CD4-positive, alpha-beta T cell (primary cell): ENCODE results near the gene GAS7. TPM values are rescaled to one million over a fixed set of nuclear protein-coding genes. Genes with fewer than 3 reads are reported as not detected.

Experiments
- ATAC-seq: fragments of 200-7000 bp; cut with Tn5 transposase; one replicate; pipeline ENCODE4 v1.10.0; 2022; ENCODE audit warnings: mild to moderate bottlenecking; ENCODE audit not compliant: poor library complexity
- CTCF ChIA-PET: fragments of 350-600 bp; sonication (Branson Sonifier 250); formaldehyde crosslinking; loops from one replicate; lab custom pipeline; 2021; ENCODE audit warnings: antibody characterized with exemption, inconsistent platforms; lab: Charles Lee
- POLR2A ChIA-PET: fragments of 350-600 bp; sonication (Branson Sonifier 250); formaldehyde crosslinking; loops from one replicate; lab custom pipeline; 2021; ENCODE audit warnings: antibody characterized with exemption, inconsistent platforms; lab: Charles Lee
- DNase-seq, 14 experiments: peaks; one replicate each; pipeline ENCODE4 v3.0.0-alpha.2; 2013 to 2020; ENCODE audit warnings: mixed read lengths in 2 of 14
- H3K27ac ChIP-seq, 2 donors: one replicate each; pipeline versions ENCODE4 v1.5.1 to v1.7.0; 2013; ENCODE audit warnings: low read length in 2 of 2, low read depth in 1 of 2, mild to moderate bottlenecking in 1 of 2
- H3K27me3 ChIP-seq, 2 experiments: 1 replicate in 1 of 2; 2 replicates in 1 of 2; pipeline versions ENCODE4 v1.6.1 to v1.7.0; 2013; ENCODE audit warnings: low read length in 2 of 2, control low read depth in 1 of 2, mild to moderate bottlenecking in 1 of 2, moderate library complexity in 1 of 2; ENCODE audit not compliant: insufficient read depth in 2 of 2, control insufficient read depth in 1 of 2
- H3K36me3 ChIP-seq: one replicate; pipeline ENCODE4 v1.6.1; 2013; ENCODE audit warnings: low read length, control low read depth; ENCODE audit not compliant: insufficient read depth
- H3K4me1 ChIP-seq: one replicate; pipeline ENCODE4 v1.6.1; 2013; ENCODE audit warnings: low read length, control low read depth; ENCODE audit not compliant: insufficient read depth
- H3K4me3 ChIP-seq: one replicate; pipeline ENCODE4 v1.5.1; 2013; ENCODE audit warnings: mild to moderate bottlenecking, low read length, moderate library complexity
- H3K9me3 ChIP-seq, 2 experiments: 1 replicate in 1 of 2; 2 replicates in 1 of 2; pipeline versions ENCODE4 v1.6.1 to v1.7.0; 2013; ENCODE audit warnings: low read length in 2 of 2, mild to moderate bottlenecking in 2 of 2, control low read depth in 1 of 2, moderate library complexity in 1 of 2; ENCODE audit not compliant: control insufficient read depth in 1 of 2, insufficient read depth in 1 of 2
- H3K27ac Mint-ChIP-seq: one replicate; pipeline ENCODE4 v1.8.0; 2020; ENCODE audit warnings: mixed read lengths
- H3K27me3 Mint-ChIP-seq: one replicate; pipeline ENCODE4 v1.8.0; 2021; ENCODE audit warnings: mixed read lengths
- H3K36me3 Mint-ChIP-seq: one replicate; pipeline ENCODE4 v1.8.0; 2021; ENCODE audit warnings: low read depth, mixed read lengths
- H3K4me1 Mint-ChIP-seq: one replicate; pipeline ENCODE4 v1.8.0; 2021; ENCODE audit warnings: low read depth, mixed read lengths
- H3K4me3 Mint-ChIP-seq: one replicate; pipeline ENCODE4 v1.8.0; 2020; ENCODE audit warnings: mild to moderate bottlenecking, mixed read lengths
- H3K9me3 Mint-ChIP-seq: one replicate; pipeline ENCODE4 v1.8.0; 2020; ENCODE audit warnings: mixed read lengths
- CTCF ChIP-seq: fragments of 200-600 bp; IDR thresholded peaks from one replicate; pipeline ENCODE4 v1.8.0; 2022; ENCODE audit warnings: antibody characterized with exemption, mild to moderate bottlenecking
- intact Hi-C, 2 experiments: fragments of 100-400 bp; cut with DNase I in 1 of 2; cut with micrococcal nuclease in 1 of 2; formaldehyde crosslinking; loops; one replicate each; pipeline versions ENCODE4 v1.15.1 to v1.9.0; 2023 to 2025; cut with DNase I, micrococcal nuclease
- total RNA-seq, 174 experiments: library from RNA in 2 of 174; stranded (reverse) in 2 of 174; gene quantifications; one replicate each; pipeline ENCODE4 v1.2.3 and lab custom pipeline; 2021 to 2026

GAS7 gene
- total RNA-seq, 2 experiments from 2014 or later: 1.8 to 3.4 TPM

DNA sequence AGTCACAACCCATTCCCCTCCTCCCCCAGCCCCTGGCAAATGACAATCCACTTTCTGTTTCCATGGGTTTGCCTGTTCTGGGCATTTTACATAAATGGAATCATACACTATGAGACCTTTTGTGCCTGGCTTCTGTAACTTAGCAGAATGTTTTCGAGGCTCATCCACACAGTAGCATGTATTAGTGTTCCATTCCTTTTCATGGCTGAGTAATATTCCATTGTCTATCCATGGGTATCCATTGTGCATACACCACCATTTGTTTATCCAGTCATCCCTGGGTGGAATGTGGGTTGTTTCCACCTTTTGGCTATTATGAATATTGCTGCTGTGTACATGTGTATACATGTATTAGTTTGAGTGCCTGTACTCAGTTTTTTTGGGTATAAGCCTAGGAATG is 259.6 kb downstream of the GAS7 start:
- peaks cover 2% of the 10 kb centered on the region for H3K9me3 Mint-ChIP-seq
- no peak for ATAC-seq
- H3K4me1 Mint-ChIP-seq: no peaks in the 10 kb centered on the region
- no peak overlapping the region for H3K4me3 Mint-ChIP-seq
- no peak overlapping the region for H3K27ac Mint-ChIP-seq
- no peak for TF ChIP-seq CTCF
- H3K27me3 Mint-ChIP-seq: no peaks in the 10 kb centered on the region
- Histone ChIP-seq H3K9me3 (peaks cover 0 to 24% of the 10 kb centered on the region in 2 experiments), H3K27ac (no peak overlapping the region), H3K27me3 (no peaks in the 10 kb centered on the region), H3K4me3 (no peak overlapping the region), H3K36me3 (no peaks in the 10 kb centered on the region), H3K4me1 (no peaks in the 10 kb centered on the region)
- H3K36me3 Mint-ChIP-seq: no peaks in the 10 kb centered on the region
- POLR2A ChIA-PET: no interaction called here
- DNase-seq: no peak
- CTCF ChIA-PET: no interaction called here
- intact Hi-C loops: no loop called here

- Mint-ChIP-seq H3K4me1 (no peaks in the 10 kb centered on the region), H3K27me3 (no peaks in the 10 kb centered on the region), H3K27ac (no peak overlapping the region), H3K36me3 (no peaks in the 10 kb centered on the region), H3K4me3 (no peak overlapping the region), H3K9me3 (peaks cover 2% of the 10 kb centered on the region)
- intact Hi-C loops: no loop called here
- Histone ChIP-seq H3K9me3 (peaks cover 0 to 24% of the 10 kb centered on the region in 2 experiments), H3K27ac (no peak overlapping the region), H3K36me3 (no peaks in the 10 kb centered on the region), H3K4me3 (no peak overlapping the region), H3K4me1 (no peaks in the 10 kb centered on the region), H3K27me3 (no peaks in the 10 kb centered on the region)
- no peak for ATAC-seq
- no peak for DNase-seq
- CTCF ChIA-PET: no interaction called here
- TF ChIP-seq CTCF: no peak
- POLR2A ChIA-PET: no interaction called here
Measured at GRCh38 chr17:9937901-9938300, 260.5 kb downstream of the GAS7 start.

GRCh38 chr17:9937241-9937761 is 261.1 kb downstream of the GAS7 start:
- no peaks in the 10 kb centered on the region for H3K27me3 ChIP-seq
- no peaks in the 10 kb centered on the region for H3K36me3 Mint-ChIP-seq
- ChIA-PET POLR2A (no interaction called here), CTCF (no interaction called here)
- DNase-seq: no peak
- no peak overlapping the region for H3K4me3 Mint-ChIP-seq
- no peak overlapping the region for H3K27ac ChIP-seq
- intact Hi-C loops: no loop called here
- peaks cover 0 to 24% of the 10 kb centered on the region in 2 experiments for H3K9me3 ChIP-seq
- no peak overlapping the region for H3K27ac Mint-ChIP-seq
- no peaks in the 10 kb centered on the region for H3K27me3 Mint-ChIP-seq
- peaks cover 2% of the 10 kb centered on the region for H3K9me3 Mint-ChIP-seq
- H3K36me3 ChIP-seq: no peaks in the 10 kb centered on the region
- no peak overlapping the region for H3K4me3 ChIP-seq
- ATAC-seq: no peak
- no peak for TF ChIP-seq CTCF
- H3K4me1 Mint-ChIP-seq: no peaks in the 10 kb centered on the region
- H3K4me1 ChIP-seq: no peaks in the 10 kb centered on the region
